Measurements from ENCODE around the gene PALB2.

The PALB2 gene

GRCh38 chr16:23640931-23641765 lies at the start of gene PALB2, which contains the start of gene DCTN5:
TSS of gene PALB2 (minus strand) at chr16:23641310. CDS start at chr16:23641157, 153 bp downstream.
TSS of gene DCTN5 (plus strand) at chr16:23641466. CDS start at chr16:23641543, 77 bp downstream.
- peak; percentile 96 for DNase-seq (ENCODE audit: low spot score)

GRCh38 chr16:23689442-23690187 lies 48.5 kb upstream of the PALB2 start:
- no peak for DNase-seq (ENCODE audit: low spot score)

DNA sequence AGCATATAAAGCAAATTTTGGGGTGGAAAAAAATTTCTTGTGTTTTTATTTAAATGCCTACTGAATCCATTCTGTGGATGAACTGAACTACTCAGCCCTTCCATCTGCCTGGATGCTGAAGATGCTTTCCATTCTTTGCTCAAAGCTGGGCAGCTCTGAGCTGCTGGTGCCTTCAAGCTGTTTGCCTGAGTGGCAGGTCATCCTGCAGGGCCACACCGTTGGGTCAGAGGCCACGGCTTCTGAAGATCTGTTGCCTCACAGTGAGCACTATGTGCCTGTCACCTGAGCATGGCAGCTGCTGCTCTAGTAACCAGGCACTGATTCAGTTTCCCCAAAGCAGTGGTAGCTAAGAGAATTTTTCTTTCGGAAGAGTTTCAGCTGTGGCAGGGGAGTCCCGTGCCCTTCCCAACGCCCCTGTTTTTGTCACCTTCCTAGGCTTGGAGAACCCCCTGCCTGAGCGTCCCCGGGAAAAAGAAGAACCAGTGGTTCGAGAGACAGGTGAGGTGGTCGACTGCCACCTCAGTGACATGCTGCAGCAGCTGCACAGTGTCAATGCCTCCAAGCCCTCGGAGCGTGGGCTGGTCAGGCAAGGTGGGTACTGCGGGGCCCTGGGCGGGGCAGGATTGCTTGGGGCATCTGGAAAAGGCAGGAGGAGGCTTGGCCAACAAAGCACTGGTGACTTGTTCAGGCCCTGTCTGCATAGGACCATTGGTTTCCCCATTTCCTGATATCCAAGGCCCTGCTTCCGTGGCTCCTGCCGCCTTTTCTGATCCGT lies 46.1 kb upstream of the PALB2 start:
- no peak for DNase-seq (ENCODE audit: low spot score)

DNA sequence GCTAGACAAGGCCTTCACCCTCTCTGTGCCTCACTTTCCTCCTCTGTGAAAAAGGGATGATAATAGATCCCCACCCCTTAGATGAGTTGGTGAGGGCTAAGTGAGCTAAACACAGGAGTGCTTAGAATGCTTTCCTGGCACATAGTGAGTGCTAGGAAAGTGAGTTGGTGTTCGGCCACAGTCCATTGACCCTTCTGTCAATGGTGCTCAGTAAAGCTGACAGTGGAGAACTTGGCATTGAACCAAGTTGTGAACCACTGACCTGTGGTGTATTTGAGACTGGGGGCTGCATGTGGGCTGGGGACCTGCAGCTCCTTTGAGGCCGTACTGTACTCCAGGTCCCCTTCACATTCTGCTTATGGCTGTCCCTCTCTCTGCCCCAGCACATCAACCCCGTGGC lies 42.4 kb upstream of the PALB2 start:
- DNase-seq (ENCODE audit: low spot score): no peak

GRCh38 chr16:23682181-23682580 lies 41.1 kb upstream of the PALB2 start:
- no peak for DNase-seq (ENCODE audit: low spot score)

DNA sequence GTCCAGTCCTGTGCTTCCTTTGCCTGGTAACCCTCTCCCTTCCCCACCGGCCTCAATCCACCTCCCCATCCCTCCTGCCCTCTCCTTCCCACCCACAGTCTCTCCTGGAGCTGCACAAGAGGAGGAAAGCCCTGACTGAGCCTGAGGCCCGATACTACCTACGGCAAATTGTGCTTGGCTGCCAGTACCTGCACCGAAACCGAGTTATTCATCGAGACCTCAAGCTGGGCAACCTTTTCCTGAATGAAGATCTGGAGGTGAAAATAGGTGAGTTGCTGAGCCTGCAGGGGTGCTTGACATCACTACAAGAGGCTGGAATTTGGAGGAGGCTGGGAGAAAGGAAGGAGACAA lies 38.9 kb upstream of the PALB2 start:
- no peak for DNase-seq (ENCODE audit: low spot score)

GRCh38 chr16:23679274-23679985 lies 38.3 kb upstream of the PALB2 start:
- DNase-seq (ENCODE audit: low spot score): peak; percentile 55

DNA sequence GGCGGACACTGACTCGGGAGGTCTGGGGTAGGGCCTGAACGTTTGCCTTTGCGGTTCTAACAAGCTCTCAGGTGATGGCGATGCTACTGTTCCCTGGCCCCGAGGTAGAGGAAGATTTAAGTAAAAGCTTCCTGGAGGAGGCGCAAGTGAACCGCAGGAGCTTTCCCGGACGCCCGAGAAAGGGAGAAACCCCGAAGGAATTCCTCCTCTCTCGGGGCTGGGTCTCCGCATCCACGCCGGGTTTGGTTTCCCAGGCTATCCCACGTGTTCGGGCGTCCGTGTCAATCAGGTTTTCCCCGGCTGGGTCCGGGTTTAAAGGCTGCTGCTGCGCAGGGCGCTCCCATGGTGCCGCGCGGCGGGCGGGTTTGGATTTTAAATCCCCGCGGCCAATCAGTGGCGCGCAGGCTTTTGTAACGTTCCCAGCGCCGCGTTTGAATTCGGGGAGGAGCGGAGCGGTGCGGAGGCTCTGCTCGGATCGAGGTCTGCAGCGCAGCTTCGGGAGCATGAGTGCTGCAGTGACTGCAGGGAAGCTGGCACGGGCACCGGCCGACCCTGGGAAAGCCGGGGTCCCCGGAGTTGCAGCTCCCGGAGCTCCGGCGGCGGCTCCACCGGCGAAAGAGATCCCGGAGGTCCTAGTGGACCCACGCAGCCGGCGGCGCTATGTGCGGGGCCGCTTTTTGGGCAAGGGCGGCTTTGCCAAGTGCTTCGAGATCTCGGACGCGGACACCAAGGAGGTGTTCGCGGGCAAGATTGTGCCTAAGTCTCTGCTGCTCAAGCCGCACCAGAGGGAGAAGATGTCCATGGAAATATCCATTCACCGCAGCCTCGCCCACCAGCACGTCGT lies 37.5 kb upstream of the PALB2 start, which contains the start of gene PLK1:
TSS of gene PLK1 (plus strand) at position 460 of the 844 bp plus-strand sequence. CDS start at position 504, 44 bp downstream.
- DNase-seq (ENCODE audit: low spot score): peak; percentile 96

- DNase-seq (ENCODE audit: low spot score): no peak
Observed at GRCh38 chr16:23676924-23677480, 35.9 kb upstream of the PALB2 start.

DNA sequence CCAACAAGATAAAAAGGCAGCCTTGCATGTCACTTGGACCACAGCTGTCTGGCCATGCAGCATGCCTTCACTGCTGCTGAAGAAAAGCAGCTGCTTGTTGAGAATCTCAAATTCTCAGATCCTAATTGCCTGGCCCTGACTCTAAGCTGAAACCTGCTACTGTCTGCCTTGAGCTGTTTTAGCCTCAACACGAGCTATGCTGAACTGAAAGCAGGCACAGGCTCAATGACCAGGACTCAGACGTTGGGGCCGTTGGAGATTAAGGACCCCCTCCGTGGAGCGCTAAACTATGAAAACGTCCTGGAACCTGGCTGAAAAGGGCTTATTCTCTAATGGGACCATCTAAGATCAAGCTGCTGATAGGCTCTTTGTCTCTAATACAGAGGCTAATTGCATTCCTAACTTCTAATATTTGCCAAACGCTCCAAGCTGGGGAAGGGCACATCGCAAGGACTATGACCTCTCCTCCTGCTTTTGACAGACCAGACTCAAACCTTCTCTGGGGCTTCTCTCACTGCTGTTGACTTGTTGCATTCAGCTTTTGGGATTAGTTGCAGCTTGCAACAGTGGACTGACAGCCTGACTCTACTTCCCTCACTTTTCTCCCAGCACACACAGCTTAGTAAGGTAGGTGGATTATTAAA lies 33.0 kb upstream of the PALB2 start:
- DNase-seq (ENCODE audit: low spot score): no peak

GRCh38 chr16:23670137-23670776 lies 29.1 kb upstream of the PALB2 start:
- DNase-seq (ENCODE audit: low spot score): peak; percentile 79

DNA sequence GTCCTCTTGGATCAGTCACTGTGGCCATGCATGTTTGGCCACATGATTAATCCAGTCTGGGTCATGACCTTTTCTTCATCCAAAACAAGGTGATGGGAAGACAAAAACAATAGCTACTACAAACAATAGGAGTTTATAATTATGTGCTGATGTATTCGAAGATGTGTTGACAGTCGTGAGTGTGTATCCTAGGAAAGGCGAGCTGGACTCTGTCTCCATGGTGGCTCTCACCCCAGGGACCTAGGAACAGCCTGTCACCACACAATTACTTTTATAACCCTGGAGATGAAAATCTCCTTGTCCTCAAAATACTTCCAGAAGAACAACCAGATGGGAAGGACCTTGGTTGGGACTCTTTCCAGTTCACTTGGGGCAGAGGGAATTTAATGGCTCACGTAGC lies 27.8 kb upstream of the PALB2 start:
- DNase-seq (ENCODE audit: low spot score): no peak

- DNase-seq (ENCODE audit: low spot score): no peak
Observed at GRCh38 chr16:23668225-23668624, 27.1 kb upstream of the PALB2 start.

- no peak for DNase-seq (ENCODE audit: low spot score)
Observed at GRCh38 chr16:23667355-23667659, 26.2 kb upstream of the PALB2 start.

DNA sequence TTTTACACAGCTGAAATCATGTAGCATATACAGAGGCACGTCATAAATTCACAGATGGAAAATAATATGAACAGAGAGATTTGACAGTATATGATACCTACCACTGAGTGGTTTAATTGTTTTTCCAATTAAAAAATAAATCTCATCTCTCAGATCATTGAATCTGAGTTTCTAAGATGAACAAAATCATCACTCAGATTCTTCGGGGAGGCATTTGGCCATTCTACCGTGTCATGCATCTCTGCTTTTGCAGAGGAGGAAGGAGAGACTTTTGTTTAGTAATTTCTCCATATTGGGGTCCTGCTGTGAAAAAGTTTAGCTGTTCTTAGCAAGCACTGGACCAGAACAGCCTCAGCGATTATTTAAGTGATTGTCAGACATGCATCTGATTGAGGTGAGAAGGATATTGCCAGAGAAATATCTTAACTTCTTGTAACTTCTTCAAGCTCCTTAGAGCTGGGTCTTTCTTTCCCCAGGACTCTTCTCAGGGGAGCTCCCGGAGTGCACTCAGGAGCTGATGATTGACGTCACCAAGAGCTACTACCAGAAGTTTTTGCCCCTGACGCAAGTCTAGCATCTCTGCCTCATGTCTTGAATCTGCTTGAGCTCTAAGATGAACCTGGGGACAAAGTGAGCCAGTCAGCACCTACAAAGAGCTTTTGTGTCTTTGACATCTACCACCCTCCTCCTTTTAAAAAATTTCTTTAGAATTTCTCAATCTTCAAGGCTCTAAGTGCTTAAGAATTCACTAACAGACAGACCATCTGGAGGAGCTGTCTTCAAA lies 25.7 kb upstream of the PALB2 start:
- no peak for DNase-seq (ENCODE audit: low spot score)

DNA sequence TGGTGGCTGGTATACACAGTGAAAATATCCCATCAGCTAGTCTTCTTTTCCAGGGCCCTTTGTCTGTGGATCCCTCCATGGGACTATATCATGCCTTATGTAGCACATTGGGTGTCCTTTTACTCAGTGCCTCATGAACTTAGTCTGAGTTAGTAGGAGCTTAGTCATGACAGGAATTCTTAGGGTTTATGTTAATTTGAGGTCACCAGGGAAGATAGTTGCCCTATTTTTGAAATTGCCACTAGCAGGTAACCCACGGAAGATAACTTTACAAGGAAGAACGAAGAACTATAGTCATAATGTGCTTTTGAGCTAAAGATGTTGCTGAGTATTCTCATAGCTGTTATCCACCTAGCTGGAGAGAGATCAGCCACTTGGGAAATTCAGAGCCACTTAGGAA lies 22.8 kb upstream of the PALB2 start:
- no peak for DNase-seq (ENCODE audit: low spot score)

DNA sequence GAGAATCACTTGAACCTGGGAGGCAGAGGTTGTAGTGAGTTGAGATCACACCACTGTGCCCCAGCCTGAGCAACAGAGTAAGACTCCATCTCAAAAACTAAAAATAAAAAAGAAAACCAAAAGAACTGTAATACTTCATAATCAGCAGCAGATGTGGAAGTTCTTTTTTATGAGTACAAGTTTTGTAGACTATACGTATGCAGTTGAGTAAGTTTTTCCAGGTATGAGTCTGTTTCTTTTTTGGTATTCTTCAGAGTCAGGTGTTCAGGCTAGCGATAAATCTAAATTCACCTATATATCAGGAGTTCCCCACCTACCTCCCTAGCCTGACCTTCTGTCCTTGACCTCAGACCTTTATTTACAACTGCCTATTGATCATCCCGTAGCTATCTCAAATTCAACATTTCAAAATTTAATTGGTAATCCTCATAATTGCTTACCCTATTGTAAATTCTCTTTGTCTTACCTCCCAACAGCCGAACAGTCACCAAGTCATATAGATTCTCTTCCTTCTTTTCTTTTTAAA lies 10.9 kb upstream of the PALB2 start:
- no peak for DNase-seq (ENCODE audit: low spot score)

DNA sequence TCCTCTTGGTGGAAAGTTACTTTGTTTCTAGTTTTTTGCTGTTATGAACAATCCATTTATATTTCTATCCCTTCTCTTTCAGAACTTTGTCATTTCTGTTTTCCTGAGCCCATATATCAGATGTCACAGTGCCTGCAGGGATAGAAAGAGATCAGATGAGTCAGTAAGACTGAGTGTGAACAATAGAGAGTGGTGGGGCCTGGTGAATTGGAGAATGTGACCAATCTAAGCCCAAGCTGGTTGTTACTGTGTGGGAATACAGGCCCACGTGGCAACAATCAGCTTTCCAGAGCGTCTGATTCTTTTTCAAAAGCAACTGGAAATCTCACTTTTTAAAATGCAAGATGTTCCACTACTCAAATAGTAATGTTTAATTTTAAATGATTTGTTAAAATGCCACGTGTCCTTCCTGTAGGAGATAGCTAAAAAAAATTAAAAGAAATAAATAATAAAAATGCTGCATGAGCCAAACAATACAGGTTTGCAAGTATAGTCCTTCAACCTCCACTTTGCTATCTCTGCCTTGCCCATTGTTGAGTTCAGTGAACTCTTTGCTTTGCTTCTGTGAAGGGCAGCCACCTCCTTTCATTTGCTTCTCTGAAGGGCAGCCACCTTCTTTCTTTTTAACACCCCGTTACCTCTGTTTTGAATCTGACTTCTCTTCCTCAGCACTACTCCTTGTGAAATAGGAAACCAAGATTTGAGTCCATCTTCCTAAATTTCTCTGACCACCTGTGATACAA lies 9.7 kb upstream of the PALB2 start:
- no peak for DNase-seq (ENCODE audit: low spot score)

All from hepatic stellate cell (primary cell).